HG03045 (cell line): Measurements from ENCODE around the gene MSX2.

Source experiments
- ATAC-seq: cut with Tn5 transposase; IDR thresholded peaks from one replicate; pipeline ENCODE4 v1.9.1; 2021; ENCODE audit warnings: mild to moderate bottlenecking, moderate library complexity; ENCODE audit not compliant: unreplicated experiment

The MSX2 gene

DNA sequence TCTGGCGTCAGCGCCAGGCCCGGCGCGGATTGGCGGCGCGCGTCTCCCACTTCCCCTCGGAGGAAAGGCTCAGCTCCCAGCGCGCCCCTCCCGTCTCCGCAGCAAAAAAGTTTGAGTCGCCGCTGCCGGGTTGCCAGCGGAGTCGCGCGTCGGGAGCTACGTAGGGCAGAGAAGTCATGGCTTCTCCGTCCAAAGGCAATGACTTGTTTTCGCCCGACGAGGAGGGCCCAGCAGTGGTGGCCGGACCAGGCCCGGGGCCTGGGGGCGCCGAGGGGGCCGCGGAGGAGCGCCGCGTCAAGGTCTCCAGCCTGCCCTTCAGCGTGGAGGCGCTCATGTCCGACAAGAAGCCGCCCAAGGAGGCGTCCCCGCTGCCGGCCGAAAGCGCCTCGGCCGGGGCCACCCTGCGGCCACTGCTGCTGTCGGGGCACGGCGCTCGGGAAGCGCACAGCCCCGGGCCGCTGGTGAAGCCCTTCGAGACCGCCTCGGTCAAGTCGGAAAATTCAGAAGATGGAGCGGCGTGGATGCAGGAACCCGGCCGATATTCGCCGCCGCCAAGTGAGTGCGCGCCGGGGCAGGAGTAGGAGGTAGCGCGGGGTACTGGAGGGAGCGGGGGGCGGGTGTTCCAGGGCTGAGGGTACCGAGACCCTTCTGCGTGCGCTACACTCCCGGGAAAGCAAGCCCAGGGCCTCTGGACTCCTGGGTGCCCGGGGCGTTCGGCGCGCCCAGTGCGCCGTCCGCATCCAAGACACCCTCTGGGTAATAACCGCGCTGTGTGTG is at the start of gene MSX2:
MSX2 (plus strand) TSS at position 99 of the 777 bp plus-strand sequence; CDS start at position 177, 78 bp downstream.
- ATAC-seq, result no peak

DNA sequence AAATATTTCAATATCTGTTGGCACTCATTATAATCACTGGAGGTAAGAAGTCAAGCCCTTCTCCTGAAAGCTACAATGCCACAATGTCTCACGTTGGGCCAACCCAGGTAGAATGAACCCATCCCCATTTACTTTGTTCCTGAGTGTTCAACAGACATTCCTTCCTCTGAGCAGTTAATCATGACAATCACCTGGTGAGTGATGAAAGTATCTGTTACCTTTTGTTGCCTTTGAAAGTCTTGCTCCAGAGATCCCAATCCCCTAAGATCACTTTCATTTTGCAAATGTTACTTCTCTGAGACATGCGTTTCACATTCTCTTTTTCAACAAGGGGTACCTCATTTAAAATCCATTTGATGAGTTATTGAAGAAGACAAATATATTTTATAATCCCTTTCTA is 49.3 kb upstream of the MSX2 start:
- no peak for ATAC-seq

DNA sequence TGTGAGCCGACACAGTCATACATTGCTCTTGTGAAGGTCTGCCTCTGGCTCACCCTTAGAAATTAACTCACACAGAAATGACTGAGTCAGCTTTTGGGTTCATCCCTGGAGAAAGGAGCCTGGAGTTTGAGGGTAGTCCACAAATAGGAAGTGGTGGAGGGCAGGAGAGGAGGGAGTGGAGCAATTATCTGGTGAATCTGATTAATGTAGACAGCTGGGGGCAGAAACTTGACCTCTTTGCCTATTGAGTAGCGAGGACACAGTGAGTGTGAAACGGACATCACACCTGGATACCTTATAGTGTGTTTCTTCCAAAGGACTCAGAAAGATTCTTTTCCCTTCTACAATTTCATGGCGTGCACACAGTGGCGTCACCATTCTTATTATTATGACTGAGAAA is 48.5 kb upstream of the MSX2 start:
- ATAC-seq, result no peak

DNA sequence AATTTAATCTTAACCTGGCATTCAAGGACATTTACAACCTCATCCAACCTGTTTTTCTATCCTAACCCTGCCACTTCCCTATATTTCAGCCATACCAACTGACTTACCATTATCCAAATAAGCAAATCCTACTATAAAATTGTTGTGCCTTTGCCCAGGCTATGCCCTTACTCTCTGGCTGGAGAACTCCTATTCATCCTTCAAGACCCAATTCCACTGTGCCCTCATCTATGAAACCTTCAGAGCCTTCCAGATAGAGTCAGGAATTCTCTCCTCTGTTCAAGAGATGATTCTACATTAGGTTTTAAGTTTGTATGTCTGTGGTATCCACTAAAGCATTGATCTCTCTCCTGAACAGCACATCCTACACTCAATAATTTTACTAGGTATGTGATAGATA is 46.3 kb upstream of the MSX2 start:
- ATAC-seq, result no peak

DNA sequence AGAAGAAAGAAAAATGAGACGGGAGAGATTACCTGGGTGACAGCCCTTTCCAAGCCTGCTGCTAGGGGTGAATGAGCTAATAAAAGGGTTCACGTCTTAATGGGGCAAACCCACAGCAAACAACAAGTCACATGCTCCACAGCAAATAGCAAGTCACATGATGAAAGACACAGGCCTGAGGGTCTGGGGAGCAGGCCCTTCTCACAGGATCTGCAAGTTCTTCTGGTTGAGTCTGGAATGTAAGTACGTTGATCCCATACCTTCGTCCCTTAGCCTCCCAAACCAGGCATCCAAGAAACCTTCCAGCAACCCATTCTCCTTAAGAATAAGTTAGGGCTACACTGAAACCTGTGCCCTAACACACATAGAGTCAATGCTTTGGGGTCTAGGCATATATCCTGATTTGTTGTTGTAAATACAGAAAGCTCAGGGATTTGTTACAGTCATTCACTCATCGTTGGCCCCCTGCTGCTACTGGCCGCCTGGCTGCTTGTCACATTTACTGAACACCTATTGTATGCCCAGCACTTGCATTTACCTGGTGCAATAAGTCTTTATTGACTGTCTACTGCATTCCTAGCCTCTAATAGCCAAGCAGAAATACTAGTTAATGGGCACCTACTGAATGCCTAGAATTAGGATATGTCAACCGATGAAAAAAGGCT is 43.3 kb upstream of the MSX2 start:
- no peak for ATAC-seq

DNA sequence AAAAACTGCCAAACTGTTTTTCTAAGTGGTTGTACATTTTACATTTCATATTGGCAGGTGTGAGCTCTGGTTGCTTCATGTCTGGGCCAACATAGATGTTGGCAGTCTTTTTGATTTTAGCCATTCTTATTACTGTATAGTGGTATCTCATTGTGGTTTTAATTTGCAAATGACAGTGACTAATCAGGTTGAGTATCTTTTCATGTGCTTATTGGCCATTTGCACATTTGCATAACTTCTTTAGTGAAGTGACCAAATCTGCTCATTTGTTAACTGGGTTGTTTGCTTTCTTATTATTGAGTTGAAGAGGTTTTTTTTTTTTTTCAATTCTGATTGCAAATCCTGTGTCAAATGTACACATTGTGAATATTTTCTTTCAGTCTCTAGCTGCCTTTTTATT is 36.9 kb upstream of the MSX2 start:
- no peak for ATAC-seq

DNA sequence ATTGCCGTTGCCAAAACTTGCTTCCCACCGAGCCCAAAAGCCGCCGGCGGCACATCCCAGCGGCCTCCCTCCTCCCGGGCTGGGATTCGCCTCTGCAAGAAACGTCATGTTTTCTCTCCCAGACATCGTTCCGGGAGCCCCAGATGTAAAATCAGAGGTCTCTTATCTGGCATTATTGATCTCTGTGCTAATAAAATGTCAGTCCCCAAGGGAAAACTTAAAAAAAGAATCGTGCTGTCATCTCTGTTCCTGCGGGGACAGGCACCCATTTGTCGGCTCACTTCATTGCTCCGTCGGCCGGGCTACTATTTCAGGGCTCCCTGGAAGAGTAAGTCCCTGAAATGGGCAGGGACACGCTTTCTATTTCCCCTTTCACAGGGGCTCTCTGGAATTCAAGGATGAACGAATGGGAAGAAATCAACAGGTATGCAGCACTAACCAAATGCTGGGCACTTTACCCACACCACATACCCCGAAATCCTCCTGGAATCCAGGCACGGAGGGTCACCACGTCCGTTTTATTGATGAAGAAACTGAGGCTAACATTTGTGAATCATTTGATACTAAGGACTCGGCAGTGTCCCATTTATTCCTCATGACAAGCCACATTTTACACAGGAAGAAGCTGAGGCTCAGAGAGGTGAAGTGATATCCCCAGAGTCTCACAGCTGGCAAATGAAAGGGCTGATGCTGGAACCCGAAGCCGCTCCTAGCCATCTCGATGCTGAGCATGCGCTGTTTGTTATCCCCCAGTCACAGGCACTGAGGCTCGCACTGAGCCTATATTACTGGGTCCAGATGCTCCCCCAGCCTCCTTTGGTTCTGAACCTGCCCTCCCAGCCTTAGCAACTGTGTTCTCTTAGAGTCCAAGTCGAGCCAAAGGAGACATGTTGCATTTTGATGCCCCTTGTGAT is 35.7 kb upstream of the MSX2 start:
- ATAC-seq, result no peak

DNA sequence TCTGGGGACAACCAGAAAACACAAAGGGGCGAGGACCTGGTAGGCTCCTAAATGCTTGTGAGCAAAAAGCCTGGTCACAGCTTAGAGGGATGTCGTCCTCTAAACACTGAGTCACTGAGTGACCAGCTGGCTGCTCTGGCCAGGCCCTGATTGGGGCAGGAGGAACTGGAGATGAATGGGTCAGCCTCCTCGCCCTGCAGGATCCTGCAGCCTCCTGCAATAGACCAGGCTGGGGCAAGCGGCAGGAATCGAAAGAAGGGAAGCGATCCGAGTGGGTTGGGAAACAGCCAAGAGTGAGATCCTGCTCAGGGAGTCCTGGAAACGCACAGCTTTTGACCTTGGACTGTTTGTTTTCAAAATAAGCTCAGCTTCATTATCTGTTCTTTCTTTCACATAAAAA is 34.1 kb upstream of the MSX2 start:
- no peak for ATAC-seq

DNA sequence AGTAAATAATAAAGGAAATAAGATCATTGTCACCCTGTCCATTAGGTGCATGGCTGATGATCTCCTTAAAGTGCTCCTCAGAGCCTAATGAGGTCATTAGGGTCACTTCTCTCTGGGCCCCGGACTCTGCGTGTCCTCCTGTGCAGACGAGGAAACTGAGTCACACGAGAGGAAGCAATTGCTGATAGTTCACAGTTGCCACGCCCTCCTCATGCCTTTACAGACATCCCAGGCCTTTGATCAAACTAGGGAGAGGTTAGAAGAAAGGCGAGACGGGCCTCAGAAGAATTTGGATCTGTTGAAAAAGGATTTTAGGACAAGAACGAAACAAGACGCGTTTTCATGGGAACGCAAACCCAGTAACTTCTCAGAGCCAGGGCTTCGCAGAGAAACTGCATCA is 32.0 kb upstream of the MSX2 start:
- no peak for ATAC-seq

DNA sequence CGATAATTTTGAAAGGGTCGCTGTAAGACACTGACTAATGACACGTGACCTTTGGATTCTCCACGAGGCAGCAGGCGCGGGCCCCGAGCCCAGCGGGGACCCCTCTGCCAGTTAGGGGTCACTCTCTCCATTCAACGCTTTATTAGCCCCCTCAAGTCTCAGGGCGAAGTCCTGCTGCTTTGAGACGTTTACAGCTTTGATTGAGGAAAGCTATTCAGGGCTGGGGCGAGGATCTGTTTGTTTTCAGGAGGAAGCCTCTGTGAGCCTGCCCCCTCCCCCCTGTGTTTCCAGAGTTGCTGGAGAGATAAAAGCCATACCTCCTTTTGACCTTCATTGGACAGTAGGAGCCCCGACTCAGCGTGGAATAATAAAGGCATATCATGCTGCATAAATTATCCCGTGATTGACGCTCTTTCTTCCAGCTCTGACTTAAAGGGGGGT is 31.4 kb upstream of the MSX2 start:
- no peak for ATAC-seq

DNA sequence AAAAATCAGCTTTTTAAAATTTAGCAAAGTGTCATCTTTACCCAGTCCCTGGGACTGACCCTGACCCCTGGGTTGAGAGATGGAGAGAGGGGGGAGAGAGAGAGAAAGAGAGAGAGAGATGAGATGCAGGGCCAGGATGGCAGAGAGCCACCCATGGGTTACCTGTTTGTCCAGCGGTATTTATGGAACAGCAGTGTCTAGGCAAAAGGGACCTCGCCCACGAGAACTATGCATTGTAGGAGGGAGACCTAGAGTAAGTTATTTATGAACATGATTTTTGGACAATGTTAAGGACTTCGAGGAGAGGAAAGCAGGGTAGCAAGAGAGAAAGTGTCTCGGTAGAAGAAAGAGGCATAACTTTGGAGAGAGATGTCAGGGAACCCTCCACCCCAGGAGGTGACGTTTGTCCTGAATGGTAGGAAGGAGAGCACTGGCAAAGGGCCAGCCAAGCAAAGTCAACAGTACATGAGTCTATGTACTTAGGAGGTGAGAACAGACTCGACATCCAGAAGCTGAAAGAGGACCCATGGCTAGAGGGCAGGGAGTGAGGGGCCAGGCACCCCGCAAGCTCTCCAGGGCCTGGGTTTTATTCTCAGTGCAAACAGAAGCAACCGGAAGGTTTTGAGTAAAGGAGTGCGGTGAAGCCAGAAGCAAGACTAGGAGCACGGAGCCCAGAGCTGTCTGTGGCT is 30.5 kb upstream of the MSX2 start:
- no peak for ATAC-seq

DNA sequence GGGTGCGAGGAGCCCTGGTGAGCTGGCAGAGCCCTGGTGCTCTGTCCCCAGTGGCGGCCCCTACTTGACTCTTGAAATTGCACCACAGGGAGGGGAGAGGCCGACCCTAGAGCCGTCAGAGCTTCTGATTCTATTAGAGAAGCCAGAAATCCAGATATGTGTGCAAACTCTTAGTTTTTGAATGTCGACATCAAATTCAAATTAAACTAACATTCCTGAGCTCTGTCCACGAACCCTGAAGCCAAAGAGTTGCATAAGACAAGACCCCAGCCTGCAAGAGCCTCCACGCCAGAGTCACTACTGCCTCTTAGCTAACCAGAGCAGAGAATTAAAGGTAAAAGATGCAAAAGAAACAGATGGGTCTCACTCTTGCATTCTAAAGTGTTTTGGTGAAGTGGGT is 29.8 kb upstream of the MSX2 start:
- no peak for ATAC-seq

DNA sequence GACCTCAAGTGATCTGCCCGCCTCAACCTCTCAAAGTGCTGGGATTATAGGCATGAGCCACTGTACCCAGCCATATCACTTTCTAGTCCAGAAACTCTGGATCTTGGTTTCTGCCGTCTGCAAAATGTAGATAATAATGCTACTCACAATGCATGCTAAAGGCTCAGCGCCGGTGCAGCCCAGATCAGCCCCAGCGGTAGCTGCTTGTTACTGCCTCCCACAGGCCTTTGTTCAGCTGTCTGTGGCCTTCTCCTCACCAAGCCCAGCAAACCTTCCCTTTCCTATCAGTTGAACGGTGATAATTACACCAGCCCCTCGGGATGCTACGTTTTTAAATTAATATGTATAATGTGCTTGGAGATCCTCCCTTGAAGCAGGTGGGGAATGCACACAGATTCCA is 26.2 kb upstream of the MSX2 start:
- no peak for ATAC-seq

DNA sequence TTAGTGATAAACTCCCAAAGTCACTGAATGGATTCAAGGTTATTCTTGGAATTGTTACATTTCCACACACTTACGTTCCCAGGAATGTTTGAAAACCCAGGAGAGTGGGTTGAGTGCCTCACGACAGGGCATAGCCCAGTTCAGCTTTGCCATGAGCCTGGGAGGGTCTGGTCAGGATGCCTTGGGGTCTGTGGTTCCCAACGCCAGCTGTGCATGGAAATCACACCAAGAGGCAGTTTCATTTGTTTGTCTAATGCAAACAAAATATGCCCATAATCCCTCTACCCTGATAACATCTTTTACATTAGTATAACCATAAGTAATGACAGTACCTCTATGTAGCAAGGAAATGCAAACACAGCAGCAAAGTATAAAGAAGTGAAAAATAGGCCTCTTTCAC is 25.3 kb upstream of the MSX2 start:
- no peak for ATAC-seq

DNA sequence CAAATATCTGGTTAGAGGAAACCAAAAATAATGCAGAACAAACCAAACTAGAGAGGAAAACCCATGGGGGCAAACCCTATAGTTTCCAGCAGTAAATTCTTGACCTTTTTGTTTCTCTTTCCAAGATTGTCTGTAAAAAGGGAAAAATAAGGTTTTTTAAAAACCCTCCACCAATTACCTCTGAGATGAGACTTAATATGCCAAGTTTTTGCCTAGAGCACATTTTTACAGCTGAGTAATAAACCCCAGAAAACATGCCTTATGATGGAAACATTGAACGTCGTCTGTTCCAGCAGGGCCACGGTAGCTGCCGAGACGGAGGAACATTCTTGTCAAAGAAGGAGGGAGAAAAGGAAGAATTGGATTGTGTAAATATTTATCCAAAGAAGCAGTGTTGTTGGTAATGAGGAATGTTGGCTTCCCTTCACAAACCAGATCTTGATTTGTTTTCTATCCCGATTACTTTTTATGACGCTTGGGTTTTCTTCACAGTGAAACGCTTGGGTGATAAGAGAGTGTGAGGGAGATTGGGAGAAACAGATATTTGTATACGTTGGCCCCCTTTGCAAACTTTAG is 17.3 kb upstream of the MSX2 start:
- ATAC-seq, result no peak

DNA sequence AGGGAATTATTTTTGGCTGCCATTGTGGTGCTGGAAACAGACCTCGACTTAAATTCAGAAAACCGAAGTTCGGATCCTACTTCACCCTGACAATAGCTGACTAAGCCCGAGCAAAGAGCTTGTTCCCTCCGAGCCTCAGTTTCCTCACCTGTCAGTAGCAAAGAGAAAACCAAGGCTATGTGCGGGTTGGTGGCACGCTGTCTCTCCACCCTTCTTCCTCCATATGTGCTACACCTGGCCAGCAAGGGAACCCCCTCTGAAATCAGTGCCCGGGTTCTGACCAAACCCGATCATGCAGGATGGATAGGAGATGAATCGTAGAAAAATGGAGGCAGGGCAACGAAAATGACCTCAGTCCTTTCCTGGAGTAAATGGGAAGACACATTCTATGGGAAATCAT is 16.7 kb upstream of the MSX2 start:
- no peak for ATAC-seq

DNA sequence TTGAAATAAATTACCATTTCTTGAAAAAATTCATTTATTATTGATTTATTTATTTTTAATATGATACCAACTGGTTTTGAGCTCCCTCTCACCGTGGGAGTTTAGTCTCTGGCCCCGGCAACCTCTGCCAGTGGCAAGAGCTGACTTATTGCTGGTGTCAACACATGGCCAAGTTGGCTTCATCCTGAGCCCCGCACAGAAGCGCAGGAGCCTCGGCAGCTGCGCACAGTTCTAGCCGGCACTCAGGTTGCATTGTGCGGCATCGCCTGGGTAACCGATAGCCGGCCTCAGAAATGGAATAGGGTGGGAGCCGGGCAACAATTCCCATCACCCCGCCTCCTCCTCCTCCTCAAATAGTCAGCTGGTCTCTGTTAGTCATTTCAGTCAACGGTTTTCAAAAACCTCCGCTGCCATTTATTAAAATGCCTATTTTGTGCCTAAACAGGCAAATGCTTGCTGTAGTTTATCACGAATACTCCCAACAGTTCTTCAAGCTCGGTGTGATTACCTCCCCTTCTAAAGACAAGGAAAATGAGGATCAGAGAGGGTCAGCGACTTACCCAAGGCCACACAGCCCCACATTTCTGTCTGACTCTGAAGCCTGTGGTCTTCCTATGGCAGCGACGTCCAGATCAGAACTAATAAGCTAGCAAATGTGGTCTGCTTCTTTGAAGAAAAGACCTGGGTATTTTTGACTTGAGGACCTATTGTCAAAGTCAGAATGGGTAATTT is 15.7 kb upstream of the MSX2 start:
- ATAC-seq, result no peak

DNA sequence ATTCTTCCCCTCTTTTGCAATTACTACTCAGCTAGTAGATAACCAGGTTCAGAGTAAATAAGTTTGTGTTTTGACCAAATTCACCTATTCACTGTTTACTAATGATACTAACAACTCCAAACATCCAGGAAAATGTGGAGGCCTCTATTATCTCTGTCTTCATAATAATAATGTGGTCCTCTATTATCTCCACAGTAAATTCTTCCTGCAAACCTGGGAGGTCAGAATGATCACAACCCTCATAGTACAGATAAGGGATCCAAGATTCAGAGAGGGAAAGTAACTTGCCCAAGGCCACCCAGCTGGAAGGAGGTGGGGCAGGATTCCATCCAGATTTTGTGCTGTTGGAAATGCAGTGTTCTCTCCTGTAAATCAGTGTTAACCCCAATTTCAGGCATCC is 9.6 kb upstream of the MSX2 start:
- ATAC-seq, result no peak

DNA sequence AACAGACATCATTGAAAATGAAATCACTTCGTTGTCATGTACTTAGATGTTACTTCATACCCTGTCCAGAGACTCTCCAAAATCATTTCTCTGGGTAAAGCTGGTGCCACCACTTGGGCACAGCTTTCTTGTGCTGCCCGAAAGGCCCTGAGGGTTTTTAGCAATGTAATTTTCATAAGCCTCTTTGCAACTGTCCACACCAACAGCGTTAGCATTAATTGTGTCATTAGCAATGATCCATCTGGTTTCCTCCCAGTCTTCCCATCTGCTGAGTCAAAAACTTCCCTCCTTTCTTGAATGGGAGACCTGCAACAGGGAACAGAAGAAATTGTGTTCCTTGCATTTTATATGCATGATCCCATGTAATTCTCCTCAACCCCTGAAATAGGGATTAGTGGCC is 8.6 kb upstream of the MSX2 start:
- ATAC-seq, result no peak

DNA sequence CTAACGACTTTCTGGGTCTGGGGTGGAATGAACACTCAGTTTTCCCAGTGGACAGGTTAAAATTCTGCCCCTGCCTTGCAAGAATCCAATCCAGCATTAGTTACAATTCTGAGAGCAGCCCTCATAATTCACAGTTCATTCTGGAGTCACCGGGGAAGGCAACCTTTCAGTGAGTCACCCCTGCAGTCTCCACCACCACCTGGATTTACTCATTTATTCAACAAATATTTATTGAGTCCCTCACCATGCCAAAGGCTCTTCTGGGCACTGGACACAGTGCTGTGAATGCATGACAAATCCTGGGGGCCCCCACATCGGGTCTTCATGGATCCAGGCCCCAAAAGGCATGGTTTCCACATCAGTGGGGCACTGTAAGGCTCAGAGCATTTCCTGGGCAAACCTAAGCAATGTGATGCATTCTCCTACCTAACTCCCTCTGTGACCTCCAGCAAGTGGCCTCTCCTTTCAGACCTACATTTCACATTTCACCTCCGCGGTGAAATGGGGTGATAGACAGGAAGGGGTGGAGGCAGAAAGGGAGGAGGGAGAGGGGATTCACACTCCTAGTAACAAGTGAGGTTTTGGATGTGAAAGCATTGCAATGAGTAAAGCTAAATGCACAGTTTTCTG is 6.4 kb upstream of the MSX2 start:
- no peak for ATAC-seq
